IPS DF 19.7 (cell line): Measurements from ENCODE around the gene MOCS1.

Source experiments
- DNase-seq: peaks from one replicate; pipeline ENCODE4 v3.0.0-alpha.2; 2013; ENCODE audit warnings: low read depth, low spot score

Gene MOCS1

GRCh38 chr6:39924283-39924682 lies 10.0 kb downstream of the MOCS1 start:
- no peak for DNase-seq

GRCh38 chr6:39923861-39924260 lies 10.4 kb downstream of the MOCS1 start:
- DNase-seq, result no peak

GRCh38 chr6:39923394-39923793 lies 10.9 kb downstream of the MOCS1 start:
- DNase-seq, result no peak

DNA sequence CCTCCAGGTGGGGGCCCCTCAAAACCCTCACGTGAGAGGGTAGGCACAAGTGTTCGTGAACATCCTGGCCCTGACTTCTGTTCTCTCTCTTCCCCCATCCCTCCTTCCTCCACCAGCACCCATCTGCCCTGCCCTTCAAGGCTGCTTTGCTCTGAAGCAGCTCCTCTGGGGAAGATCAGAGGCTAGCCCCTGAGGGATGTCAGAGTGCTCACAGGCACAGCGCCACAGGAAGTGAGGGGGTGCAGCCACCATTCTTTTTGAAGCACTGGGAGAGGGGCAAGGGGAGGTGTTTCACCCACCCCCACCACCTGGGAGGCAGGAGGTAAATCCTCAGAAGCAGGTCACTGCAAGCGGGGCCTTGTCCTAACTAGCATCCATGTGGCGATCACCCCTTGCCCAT lies 11.4 kb downstream of the MOCS1 start:
- DNase-seq, result no peak

GRCh38 chr6:39920157-39920556 lies 14.1 kb downstream of the MOCS1 start:
- DNase-seq, result no peak

DNA sequence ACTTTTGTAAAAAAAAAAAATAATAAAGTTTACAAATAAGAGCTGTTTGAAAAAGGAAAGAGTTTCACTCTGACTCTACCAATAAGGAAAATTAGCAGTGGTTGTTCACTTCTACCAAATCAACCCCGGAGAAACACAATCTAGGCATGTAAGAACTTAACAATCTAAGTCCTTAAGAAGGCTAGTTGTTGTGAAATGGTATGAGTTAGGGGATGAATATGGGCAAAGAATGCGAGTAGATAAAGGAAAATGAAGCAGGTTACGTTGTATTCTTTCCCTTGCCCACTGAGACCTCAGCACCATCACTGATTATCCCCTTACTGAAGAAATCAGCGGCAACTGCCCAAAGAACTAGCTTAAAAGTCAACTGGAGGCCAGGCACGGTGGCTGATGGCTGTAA lies 15.4 kb downstream of the MOCS1 start:
- no peak for DNase-seq

DNA sequence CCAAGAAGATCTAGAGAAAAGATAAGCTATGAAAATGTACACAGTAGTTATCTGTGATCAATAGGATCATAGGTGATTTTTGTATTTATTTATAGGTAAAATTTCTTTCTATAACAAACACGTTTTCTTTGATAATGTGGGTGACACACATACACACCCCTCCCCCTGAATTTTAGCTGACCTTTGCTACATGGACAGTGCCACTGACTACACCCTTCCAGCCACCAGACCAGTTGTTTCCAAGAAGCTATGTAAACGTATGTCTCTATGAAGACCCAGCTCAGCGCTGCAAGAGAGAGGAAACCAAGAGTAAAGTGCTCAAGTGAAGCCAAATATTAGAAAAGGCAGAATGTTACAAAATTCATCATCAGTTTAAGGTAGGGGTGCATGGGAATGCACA lies 16.3 kb downstream of the MOCS1 start:
- no peak for DNase-seq

DNA sequence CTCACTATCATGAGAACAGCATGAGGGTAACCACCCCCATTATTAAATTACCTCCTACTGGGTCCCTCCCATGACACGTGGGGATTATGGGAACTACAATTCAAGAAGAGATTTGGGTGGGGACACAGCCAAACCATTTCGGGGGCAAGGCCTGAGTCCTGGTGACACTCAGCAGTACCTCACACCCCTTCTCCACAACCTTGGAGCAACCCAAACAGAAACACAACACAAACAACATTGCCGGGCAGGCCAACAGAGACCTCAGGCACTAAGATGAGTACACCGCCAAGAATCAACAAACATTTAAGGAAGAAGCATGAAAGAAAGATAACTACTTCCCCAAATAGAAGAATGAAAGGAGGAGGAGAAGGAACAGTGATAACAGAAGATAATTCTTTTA lies 16.9 kb downstream of the MOCS1 start:
- DNase-seq, result no peak

- DNase-seq, result no peak
Observed at GRCh38 chr6:39915866-39916265, 18.4 kb downstream of the MOCS1 start.

DNA sequence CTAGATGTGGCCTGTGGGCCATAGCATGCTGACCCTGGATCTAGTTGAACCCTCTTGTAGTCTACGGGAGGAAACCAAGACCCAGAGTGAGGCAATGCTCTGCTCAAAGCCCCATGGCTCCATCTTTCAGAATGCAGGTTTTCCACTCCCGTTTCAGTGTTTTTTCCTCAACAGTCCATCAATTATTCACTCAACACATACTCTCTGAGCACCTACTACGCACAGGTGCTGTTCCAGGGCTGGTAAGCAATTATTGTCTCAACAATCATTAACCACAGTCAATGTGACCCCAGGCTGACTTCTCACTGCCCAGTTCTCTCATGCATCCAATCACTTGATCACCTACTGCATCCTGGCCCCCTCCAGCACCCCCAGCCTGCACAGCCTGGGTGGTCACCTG lies 20.0 kb downstream of the MOCS1 start:
- DNase-seq, result no peak

GRCh38 chr6:39913391-39913916 lies 20.8 kb downstream of the MOCS1 start:
- no peak for DNase-seq

- DNase-seq, result no peak
Observed at GRCh38 chr6:39912446-39912845, 21.8 kb downstream of the MOCS1 start.

DNA sequence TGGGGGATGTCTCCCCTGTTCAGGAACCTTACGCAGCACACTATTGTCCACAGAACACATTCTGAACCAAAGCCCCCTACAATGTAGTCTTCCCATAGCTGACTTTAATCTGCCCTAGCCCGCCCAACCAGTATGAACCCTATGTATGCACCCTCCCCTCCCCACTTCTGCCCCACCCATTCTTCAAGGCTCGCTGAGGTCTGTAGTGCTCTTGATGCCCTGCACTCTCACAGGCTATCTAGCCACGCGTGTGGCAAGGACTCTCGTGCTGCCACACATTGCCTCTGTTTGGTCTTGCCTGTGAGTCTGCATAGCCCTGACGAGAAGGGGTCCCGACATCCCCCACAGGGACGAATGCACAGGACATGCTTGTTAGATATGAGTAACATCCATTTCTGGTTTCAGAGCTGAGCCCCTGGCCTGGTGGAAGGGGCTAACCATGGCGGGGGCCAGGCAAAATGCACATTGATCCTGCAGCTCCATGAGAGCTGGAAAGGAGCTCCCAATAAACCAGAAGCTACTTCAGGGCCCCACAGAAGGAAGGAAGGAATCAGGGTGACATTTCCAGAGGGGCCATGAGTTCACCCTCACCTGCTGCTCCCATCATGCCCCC lies 22.6 kb downstream of the MOCS1 start:
- DNase-seq, result no peak

DNA sequence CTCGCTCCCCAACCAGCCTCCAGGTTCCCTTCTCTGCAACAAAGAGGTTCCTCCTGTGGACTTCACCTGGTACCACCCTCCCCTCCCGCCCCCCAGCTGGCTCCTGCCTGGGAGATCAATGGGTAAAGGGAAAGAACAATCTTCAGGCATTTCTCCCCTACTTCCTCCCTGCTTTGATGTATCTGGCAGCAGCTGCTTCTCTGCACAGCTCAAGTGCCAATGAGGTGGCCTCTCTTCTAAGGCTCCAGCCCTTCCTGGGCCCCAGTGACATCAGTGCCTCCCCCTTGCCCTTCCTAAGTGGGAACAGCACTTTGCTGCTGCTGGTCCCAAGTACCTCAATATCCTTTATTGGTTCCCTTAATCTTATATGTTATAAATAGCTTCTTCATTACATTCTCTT lies 23.5 kb downstream of the MOCS1 start:
- no peak for DNase-seq

- DNase-seq, result no peak
Observed at GRCh38 chr6:39910164-39910563, 24.1 kb downstream of the MOCS1 start.

- DNase-seq, result no peak
Observed at GRCh38 chr6:39909701-39910100, 24.6 kb downstream of the MOCS1 start.

GRCh38 chr6:39908838-39909583 lies 25.3 kb downstream of the MOCS1 start:
- no peak for DNase-seq

GRCh38 chr6:39907871-39908575 lies 26.2 kb downstream of the MOCS1 start:
- DNase-seq, result no peak

DNA sequence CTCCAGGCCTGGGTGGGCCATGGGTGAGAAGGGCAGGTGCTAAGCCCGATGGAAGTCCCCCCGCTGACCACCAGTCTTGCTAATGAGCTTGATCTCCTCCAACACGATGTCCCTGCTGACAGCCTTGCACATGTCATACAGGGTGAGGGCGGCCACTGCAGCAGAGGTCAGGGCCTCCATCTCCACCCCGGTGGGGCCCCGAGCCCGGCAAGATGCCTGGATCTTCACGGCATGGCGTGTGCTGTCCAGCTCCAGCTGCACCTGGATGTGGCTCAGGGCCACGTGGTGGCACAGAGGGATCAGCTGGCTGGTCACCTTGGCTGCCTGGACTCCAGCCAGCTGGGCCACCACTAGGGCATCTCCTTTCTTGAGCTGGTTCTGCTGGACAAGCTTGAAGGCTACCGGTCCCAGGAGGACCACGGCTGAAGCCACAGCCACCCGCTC lies 27.9 kb downstream of the MOCS1 start:
- no peak for DNase-seq

GRCh38 chr6:39905640-39905975 lies 28.7 kb downstream of the MOCS1 start:
- no peak for DNase-seq

DNA sequence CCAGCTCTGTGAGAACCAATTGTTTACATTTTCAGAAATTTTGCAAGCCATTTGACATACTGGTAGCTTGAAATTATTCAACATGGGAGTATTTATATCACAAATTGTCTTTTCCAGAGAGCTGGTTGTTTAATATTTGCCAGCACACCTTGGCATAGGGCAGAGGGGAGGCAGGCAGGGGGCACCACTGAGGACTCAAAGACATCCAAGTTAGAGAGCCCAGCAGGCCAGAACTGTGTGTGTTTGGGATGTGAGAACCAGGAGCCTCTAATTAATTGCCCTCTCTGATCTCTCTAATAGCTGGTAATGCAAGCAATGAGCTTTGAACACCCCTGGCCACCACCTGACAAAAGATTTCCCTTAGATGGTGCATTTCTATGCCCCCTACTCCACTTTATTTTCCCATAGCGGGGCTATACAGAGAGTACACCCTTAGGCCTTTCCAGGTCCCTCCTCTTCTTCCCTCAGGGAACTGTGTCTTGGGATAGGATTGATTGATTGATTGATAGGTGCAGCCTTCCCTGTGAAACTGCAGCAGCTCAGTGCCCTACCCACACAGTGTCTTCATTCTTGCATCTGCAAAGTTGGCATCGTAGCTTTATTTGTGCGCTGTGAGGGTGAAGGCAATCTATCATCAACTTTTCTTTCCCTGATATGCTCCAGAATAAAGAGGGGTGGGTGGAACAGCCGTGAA lies 29.2 kb downstream of the MOCS1 start:
- no peak for DNase-seq

DNA sequence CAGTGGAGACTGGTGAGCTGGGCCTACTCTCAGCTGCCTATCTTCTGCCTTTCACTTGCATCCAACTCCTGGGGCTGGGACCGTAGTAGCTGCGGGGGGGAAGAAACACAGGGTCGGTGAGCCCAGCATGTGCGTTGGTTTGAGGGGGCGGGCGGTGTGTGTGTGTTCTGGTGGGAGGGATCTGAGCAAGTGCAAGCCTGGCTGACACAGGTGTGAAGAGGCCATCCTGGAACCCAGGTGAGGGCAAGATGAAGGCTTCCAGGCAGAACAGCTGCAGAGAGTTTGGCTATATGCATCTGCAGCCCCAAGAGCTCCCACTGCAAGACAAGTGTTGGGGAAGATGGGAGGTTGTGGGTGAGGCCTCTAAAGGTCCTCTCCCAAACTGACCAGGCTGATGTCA lies 30.6 kb downstream of the MOCS1 start:
- DNase-seq, result no peak
